GM21390 (cell line): Measurements from ENCODE around the gene HTR2A.

ENCODE experiments used
- ATAC-seq: cut with Tn5 transposase; IDR thresholded peaks from one replicate; pipeline ENCODE4 v1.9.1; 2021; ENCODE audit not compliant: unreplicated experiment

The HTR2A gene

GRCh38 chr13:46874006-46874405 is 22.8 kb downstream of the HTR2A start:
- ATAC-seq = no peak

- no peak for ATAC-seq
These were observed 25.3 kb downstream of the HTR2A start for GRCh38 chr13:46871557-46871956.

- no peak for ATAC-seq
These were observed 28.8 kb downstream of the HTR2A start for GRCh38 chr13:46868091-46868490.

GRCh38 chr13:46866150-46866549 is 30.7 kb downstream of the HTR2A start:
- peak; percentile 61 for ATAC-seq

DNA sequence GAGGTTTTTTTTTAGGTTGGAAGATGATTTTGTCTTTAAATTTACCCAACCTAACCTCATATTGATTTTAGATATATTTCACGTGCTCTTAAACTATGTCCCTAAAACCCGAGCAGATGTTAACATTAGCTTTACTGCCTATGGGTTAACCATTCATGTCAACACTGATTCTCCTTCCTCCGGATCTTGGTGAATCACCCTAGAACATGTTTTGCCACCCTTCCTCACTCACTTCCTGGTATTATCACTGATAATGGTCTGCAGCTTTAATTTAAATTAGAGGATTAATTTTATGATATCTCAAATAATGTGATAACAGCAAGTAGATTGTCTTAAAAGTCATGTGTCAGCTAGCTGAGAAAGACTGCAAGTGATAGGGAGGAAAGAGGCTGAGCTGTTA is 31.9 kb downstream of the HTR2A start:
- no peak for ATAC-seq

DNA sequence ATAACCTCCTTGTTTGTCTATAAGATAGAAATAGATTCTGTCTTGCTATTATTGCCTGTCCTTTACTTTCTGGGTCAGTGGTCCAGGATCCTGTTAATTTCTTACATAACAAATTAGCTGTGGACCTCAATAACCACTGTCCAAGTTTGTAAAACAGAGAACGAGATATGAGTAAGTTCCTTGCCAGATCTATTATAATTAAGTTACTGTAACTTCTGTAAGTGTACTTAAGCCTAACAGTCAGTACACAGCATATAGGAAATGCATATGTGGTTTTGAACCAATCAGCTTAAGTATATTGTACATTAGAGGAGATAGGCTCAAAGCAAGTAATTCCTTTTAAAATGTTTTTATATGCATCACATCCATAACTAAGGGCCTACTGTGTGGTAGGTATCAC is 34.9 kb downstream of the HTR2A start:
- no peak for ATAC-seq

- ATAC-seq = no peak
These were observed 36.1 kb downstream of the HTR2A start for GRCh38 chr13:46860722-46861121.

- ATAC-seq = no peak
These were observed 38.1 kb downstream of the HTR2A start for GRCh38 chr13:46858776-46859175.

- ATAC-seq = no peak
These were observed 38.7 kb downstream of the HTR2A start for GRCh38 chr13:46858163-46858562.

- ATAC-seq = no peak
These were observed 41.2 kb downstream of the HTR2A start for GRCh38 chr13:46855664-46856063.

GRCh38 chr13:46855166-46855565 is 41.7 kb downstream of the HTR2A start:
- ATAC-seq = peak; percentile 88

- ATAC-seq = no peak
These were observed 44.7 kb downstream of the HTR2A start for GRCh38 chr13:46852168-46852567.

DNA sequence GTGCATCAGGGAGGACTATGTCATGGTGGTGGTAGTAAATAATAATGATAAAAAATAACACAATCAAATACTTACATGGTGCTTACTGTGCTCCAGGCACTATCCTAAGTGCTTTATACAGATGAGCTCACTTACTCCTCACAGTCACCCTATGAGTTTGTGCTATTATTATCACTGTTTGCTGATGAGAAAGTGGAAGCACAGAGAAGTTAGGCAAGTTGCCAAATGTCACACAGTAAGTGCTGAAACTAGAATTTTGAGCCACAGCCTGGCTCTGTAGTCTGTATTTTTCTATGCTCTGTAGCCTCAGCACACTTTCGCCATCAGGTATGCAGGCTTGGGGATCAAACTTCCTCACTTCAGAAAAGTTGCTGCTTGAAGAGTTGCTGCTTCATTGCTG is 46.6 kb downstream of the HTR2A start:
- peak; percentile 56 for ATAC-seq

GRCh38 chr13:46846726-46847125 is 50.1 kb downstream of the HTR2A start:
- ATAC-seq = no peak

DNA sequence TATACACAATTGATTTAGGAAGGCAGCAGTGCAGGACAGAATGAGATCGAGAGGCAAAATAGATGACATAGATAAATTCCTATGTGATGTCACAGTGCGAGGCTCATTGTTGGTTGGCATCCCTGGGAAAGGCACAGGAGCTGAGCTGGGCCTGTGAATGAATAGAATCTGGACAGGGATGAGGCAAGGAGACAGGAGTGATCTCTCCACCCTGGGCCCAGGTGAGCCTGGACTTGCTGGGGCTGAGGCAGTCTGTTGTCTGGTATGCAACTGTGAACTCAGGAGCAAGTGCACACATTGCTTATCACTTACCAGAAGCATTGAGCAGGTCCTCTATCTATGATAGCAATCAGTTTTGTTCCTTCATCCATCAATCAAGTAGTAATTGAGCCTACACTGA is 51.7 kb downstream of the HTR2A start:
- ATAC-seq = no peak

DNA sequence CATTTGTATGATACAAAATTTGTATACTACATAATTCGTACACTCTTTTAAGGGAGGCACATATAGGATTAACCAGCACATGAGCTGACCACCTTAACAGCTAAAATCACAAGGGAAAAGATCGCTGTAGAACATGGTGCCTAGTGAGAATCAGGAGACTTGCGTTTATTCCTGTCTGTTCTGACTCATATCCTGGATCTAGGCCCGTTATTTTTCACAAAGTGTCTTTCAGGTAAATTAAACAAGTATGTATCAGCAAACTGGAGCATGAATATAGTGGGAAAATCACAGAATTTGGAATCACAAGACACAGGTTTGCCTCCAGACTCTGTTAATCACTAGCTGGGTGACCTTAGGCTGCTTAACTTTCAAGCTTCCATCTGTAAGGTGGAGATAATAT is 52.4 kb downstream of the HTR2A start:
- ATAC-seq = no peak

DNA sequence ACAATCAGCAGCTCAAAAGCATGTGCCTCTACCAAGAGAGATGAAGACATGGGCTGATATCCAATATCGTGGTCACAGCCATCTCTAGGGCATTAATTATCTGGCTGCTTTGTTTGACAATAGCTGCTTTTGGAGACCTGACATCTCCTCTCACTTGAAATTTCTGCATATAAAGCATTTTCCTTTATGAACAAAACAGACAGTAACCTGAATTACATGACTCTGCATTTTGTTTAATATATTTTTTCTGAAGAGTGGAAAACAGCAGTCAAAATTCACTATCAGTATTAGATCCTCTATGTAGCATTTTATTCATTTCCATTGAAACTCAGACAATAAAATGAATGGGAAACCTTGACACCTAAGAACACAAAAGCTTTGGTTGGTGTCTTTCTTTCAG is 57.5 kb downstream of the HTR2A start:
- no peak for ATAC-seq

DNA sequence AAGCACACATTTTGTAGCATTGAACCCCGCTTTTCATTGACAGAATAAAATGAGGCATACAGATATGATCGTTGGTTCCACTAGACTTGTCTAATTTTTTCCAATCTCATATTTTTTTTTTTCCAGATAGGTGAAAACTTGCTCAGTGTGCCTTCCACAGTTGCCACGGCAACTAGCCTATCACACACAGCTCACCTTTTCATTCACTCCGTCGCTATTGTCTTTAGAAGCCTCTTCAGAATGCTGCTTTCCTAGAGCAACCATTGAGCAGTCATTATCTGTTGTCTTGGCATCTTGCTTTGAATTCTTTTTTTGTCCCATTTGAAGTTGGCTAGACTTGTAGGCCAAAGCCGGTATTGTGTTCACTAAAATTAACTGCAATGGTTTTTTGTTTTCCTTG is 62.2 kb downstream of the HTR2A start:
- ATAC-seq = no peak

GRCh38 chr13:46831588-46832194 is 65.2 kb downstream of the HTR2A start:
- peak; percentile 63 for ATAC-seq

- no peak for ATAC-seq
These were observed 66.3 kb downstream of the HTR2A start for GRCh38 chr13:46830405-46831005.

- ATAC-seq = no peak
These were observed 74.3 kb downstream of the HTR2A start for GRCh38 chr13:46822551-46822950.

DNA sequence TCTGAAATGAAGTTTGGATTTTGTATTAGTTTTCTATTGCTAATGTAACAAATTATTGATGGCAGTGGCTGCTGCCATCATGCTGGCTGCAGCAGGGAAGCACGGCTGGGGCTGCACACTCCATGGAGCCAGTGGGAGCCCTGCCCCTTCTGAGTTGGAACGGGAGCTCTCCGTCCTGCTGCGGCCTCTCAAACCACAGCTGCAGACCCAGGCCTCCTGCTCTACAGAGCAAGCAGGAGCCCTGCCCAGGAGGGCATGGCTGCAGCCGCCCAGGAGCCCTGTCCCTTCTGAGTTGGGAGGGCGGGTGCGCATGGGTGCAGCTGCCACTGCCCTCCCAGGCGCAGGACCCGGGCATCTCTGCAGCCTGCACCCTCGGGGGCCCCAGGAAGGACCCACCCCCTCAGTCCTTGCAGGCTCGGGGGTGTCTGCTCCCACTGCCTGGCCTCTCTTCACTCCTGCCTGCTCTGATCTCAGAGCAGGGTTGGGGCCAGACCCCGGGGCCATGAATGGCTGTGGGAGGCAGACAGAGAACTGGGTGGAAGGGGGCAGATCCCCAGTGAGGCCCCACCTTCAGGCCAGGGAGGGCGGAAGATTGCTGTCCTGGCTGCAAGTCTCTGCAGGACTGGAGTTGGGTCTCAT is 78.9 kb downstream of the HTR2A start:
- ATAC-seq = no peak

DNA sequence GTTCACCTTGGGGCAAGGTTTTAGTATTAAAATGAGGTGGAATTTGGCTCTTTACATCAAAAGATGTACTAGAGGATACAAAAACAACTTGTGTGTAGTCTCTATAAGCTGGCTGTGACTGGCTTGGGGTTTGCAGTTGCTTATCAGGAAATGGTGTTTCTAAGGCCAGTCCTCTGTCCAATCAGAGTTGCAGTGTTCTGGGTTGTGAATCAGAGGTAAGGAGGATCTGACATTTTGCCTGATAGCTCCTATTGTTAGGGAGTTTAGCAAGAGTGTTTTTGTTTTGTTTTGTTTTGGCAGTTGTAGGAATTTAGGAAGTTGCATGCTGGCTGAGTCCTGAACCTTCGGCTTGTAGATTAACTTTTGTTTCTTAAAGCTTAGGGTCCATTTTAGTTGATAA is 79.8 kb downstream of the HTR2A start:
- ATAC-seq = no peak
